Rectal smooth muscle tissue (tissue), 1 donor: Measurements from ENCODE around the gene EIF2S1.

ENCODE experiments used
- H3K27ac ChIP-seq: one replicate; pipeline ENCODE4 v1.7.0; 2013; ENCODE audit warnings: low read depth, low read length, inconsistent platforms
- H3K27me3 ChIP-seq: one replicate; pipeline ENCODE4 v1.7.0; 2013; ENCODE audit warnings: low read length; ENCODE audit not compliant: control insufficient read depth, insufficient read depth
- H3K36me3 ChIP-seq: one replicate; pipeline ENCODE4 v1.7.0; 2013; ENCODE audit warnings: low read length; ENCODE audit not compliant: control insufficient read depth, insufficient read depth
- H3K4me1 ChIP-seq: one replicate; pipeline ENCODE4 v1.7.0; 2013; ENCODE audit warnings: low read length; ENCODE audit not compliant: control insufficient read depth, insufficient read depth
- H3K4me3 ChIP-seq: one replicate; pipeline ENCODE4 v1.7.0; 2013; ENCODE audit warnings: low read length
- H3K9ac ChIP-seq: one replicate; pipeline ENCODE4 v1.7.0; 2013; ENCODE audit warnings: low read length

EIF2S1 gene

GRCh38 chr14:67432050-67432564 is 72.0 kb downstream of the EIF2S1 start:
- Histone ChIP-seq H3K36me3 (no peaks in the 10 kb centered on the region), H3K27ac (peak overlapping the region; percentile 44), H3K27me3 (no peaks in the 10 kb centered on the region), H3K9ac (no peak overlapping the region), H3K4me1 (no peaks in the 10 kb centered on the region), H3K4me3 (no peak overlapping the region)

GRCh38 chr14:67435603-67436002 is 75.5 kb downstream of the EIF2S1 start:
- Histone ChIP-seq H3K9ac (no peak overlapping the region), H3K4me1 (no peaks in the 10 kb centered on the region), H3K27me3 (no peaks in the 10 kb centered on the region), H3K4me3 (no peak overlapping the region), H3K27ac (no peak overlapping the region), H3K36me3 (no peaks in the 10 kb centered on the region)
